GM12878 (cell line): ENCODE measurements around the gene DUOX1.

ENCODE experiments used
- RAD21 ChIP-seq: IDR thresholded peaks from 2 replicates; pipeline ENCODE4 v1.6.1; 2011; ENCODE audit warnings: mild to moderate bottlenecking, low read depth, low read length, moderate library complexity; ENCODE audit not compliant: insufficient read depth
- TF ChIP-seq, protein P1 (sequence below), 3 experiments: IDR thresholded peaks in 2 of 3; conservative IDR thresholded peaks in 1 of 3; 2 replicates each; pipeline ENCODE4 v1.5.1; 2011; ENCODE audit warnings: low read depth in 3 of 3, low read length in 3 of 3, mild to moderate bottlenecking in 3 of 3, control low read depth in 2 of 3, moderate library complexity in 2 of 3, inconsistent platforms in 1 of 3, mixed read lengths in 1 of 3; ENCODE audit not compliant: control insufficient read depth in 2 of 3, insufficient read depth in 1 of 3; ENCODE audit errors: extremely low read depth in 1 of 3

DNA sequence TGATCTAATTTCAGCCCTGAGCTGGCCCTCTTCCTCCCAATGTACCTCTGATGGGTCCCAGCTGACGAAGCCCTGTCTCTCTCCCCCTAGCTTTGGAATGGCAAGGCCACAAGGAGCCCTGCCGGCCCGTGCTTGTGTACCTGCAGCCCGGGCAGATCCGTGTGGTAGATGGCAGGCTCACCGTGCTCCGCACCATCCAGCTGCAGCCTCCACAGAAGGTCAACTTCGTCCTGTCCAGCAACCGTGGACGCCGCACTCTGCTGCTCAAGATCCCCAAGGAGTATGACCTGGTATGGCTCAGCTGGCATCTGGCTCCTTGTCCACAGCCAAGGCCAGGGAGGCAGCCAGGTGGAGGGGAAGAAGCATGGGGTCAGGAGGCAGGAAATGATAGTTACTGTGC lies 14.2 kb downstream of the DUOX1 start:
- TF ChIP-seq, protein P1, sequence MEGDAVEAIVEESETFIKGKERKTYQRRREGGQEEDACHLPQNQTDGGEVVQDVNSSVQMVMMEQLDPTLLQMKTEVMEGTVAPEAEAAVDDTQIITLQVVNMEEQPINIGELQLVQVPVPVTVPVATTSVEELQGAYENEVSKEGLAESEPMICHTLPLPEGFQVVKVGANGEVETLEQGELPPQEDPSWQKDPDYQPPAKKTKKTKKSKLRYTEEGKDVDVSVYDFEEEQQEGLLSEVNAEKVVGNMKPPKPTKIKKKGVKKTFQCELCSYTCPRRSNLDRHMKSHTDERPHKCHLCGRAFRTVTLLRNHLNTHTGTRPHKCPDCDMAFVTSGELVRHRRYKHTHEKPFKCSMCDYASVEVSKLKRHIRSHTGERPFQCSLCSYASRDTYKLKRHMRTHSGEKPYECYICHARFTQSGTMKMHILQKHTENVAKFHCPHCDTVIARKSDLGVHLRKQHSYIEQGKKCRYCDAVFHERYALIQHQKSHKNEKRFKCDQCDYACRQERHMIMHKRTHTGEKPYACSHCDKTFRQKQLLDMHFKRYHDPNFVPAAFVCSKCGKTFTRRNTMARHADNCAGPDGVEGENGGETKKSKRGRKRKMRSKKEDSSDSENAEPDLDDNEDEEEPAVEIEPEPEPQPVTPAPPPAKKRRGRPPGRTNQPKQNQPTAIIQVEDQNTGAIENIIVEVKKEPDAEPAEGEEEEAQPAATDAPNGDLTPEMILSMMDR (IDR thresholded peaks at IDR 0.05 in 2 of 3, conservative IDR thresholded peaks at IDR 0.05 in 1 of 3; ENCODE audit: control insufficient read depth in 2 of 3, extremely low read depth in 1 of 3, insufficient read depth in 1 of 3, low read depth in 3 of 3, low read length in 3 of 3): no peak
- TF ChIP-seq RAD21: no peak
